Osteocyte (in vitro differentiated cells): ENCODE results near the gene RUSF1. TPM values are rescaled to one million over a fixed set of nuclear protein-coding genes. Genes with fewer than 3 reads are reported as not detected.

ENCODE experiments used
- DNase-seq: peaks from one replicate; pipeline ENCODE4 v3.0.0; 2021; ENCODE audit warnings: mixed read lengths; ENCODE audit not compliant: unreplicated experiment; ENCODE audit errors: extremely low spot score
- H3K27ac Mint-ChIP-seq: one replicate; pipeline ENCODE4 v1.8.0; 2021; ENCODE audit warnings: mild to moderate bottlenecking, mixed read lengths; ENCODE audit not compliant: unreplicated experiment
- H3K27me3 Mint-ChIP-seq: one replicate; pipeline ENCODE4 v1.8.0; 2021; ENCODE audit warnings: mixed read lengths; ENCODE audit not compliant: unreplicated experiment
- H3K36me3 Mint-ChIP-seq: one replicate; pipeline ENCODE4 v1.8.0; 2021; ENCODE audit warnings: mixed read lengths; ENCODE audit not compliant: unreplicated experiment
- H3K4me1 Mint-ChIP-seq: one replicate; pipeline ENCODE4 v1.8.0; 2021; ENCODE audit warnings: mixed read lengths; ENCODE audit not compliant: unreplicated experiment
- H3K4me3 Mint-ChIP-seq: one replicate; pipeline ENCODE4 v1.8.0; 2021; ENCODE audit warnings: mild to moderate bottlenecking, moderate library complexity, mixed read lengths; ENCODE audit not compliant: unreplicated experiment
- H3K9me3 Mint-ChIP-seq: one replicate; pipeline ENCODE4 v1.8.0; 2021; ENCODE audit warnings: mixed read lengths; ENCODE audit not compliant: unreplicated experiment
- CTCF ChIP-seq: fragments of 200-600 bp; sonication (generic); IDR thresholded peaks from 2 replicates; pipeline ENCODE4 v1.5.0; 2021; ENCODE audit warnings: antibody characterized with exemption, mild to moderate bottlenecking, moderate library complexity
- total RNA-seq: library from RNA; stranded (reverse); gene quantifications from 2 replicates; pipeline ENCODE4 v1.2.1, GENCODE V29; 2021

Gene RUSF1
- total RNA-seq, 1 donor from 2014 or later: 72.5 TPM

GRCh38 chr16:31464781-31465260 lies 43.4 kb downstream of the RUSF1 start:
- Mint-ChIP-seq H3K4me1 (peaks cover 18% of the 10 kb centered on the region), H3K4me3 (no peak overlapping the region), H3K27ac (no peak overlapping the region), H3K9me3 (no peaks in the 10 kb centered on the region), H3K36me3 (peaks cover 25% of the 10 kb centered on the region), H3K27me3 (no peaks in the 10 kb centered on the region)
- TF ChIP-seq CTCF: no peak
- no peak for DNase-seq

GRCh38 chr16:31464348-31464769 lies 43.8 kb downstream of the RUSF1 start:
- Mint-ChIP-seq H3K27me3 (no peaks in the 10 kb centered on the region), H3K4me1 (peaks cover 18% of the 10 kb centered on the region), H3K27ac (no peak overlapping the region), H3K9me3 (no peaks in the 10 kb centered on the region), H3K36me3 (peaks cover 25% of the 10 kb centered on the region), H3K4me3 (no peak overlapping the region)
- no peak for TF ChIP-seq CTCF
- DNase-seq: no peak

- no peak overlapping the region for H3K4me3 Mint-ChIP-seq
- no peaks in the 10 kb centered on the region for H3K27me3 Mint-ChIP-seq
- peaks cover 25% of the 10 kb centered on the region for H3K4me1 Mint-ChIP-seq
- H3K27ac Mint-ChIP-seq: no peak overlapping the region
- no peaks in the 10 kb centered on the region for H3K9me3 Mint-ChIP-seq
- no peak for DNase-seq
- H3K36me3 Mint-ChIP-seq: peaks cover 25% of the 10 kb centered on the region
- TF ChIP-seq CTCF: no peak
These were observed 46.0 kb downstream of the RUSF1 start for GRCh38 chr16:31461921-31462804.

GRCh38 chr16:31461201-31461920 lies 46.8 kb downstream of the RUSF1 start:
- DNase-seq: no peak
- peaks cover 30% of the 10 kb centered on the region for H3K4me1 Mint-ChIP-seq
- TF ChIP-seq CTCF: no peak
- H3K27ac Mint-ChIP-seq: peak overlapping the region; percentile 90
- no peak overlapping the region for H3K4me3 Mint-ChIP-seq
- H3K36me3 Mint-ChIP-seq: peaks cover 21% of the 10 kb centered on the region
- no peaks in the 10 kb centered on the region for H3K9me3 Mint-ChIP-seq
- H3K27me3 Mint-ChIP-seq: no peaks in the 10 kb centered on the region

- peaks cover 36% of the 10 kb centered on the region for H3K4me1 Mint-ChIP-seq
- H3K4me3 Mint-ChIP-seq: peak overlapping the region; percentile 82
- no peak for DNase-seq
- peaks cover 19% of the 10 kb centered on the region for H3K36me3 Mint-ChIP-seq
- TF ChIP-seq CTCF: peak; percentile 71
- H3K9me3 Mint-ChIP-seq: no peaks in the 10 kb centered on the region
- H3K27ac Mint-ChIP-seq: peak overlapping the region; percentile 90
- H3K27me3 Mint-ChIP-seq: no peaks in the 10 kb centered on the region
These were observed 47.6 kb downstream of the RUSF1 start for GRCh38 chr16:31460582-31461002.
